Astrocyte (in vitro differentiated cells and primary cell): ENCODE data around the gene OXT.

Experiments used
- EZH2 ChIP-seq: IDR thresholded peaks from 2 replicates; pipeline ENCODE4 v1.6.1; 2012; ENCODE audit warnings: mild to moderate bottlenecking, low read length, inconsistent platforms; ENCODE audit not compliant: insufficient read depth
- TF ChIP-seq, protein P1 (sequence below): IDR thresholded peaks from 2 replicates; pipeline ENCODE4 v1.5.1; 2011; ENCODE audit warnings: low read depth, mild to moderate bottlenecking, inconsistent platforms, low read length, moderate library complexity; ENCODE audit not compliant: insufficient read depth

DNA sequence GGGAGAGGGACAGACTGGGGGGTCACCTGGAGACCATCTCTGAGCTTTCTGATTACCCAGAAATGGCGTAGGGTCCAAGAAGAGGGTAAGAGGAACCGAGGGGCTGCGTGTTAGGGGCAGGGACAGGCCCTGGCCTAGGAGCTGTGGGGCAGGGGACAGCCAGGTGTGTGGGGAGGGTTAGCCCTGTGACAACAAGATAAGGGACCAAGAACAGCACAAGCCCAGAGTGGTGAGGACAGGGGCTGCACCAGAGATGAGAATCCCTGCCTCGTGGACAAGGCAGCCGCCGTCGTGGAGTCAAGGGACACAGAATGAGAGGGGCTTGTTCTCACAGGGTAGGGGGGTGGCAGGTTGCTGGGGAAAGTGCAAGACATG lies 13.6 kb downstream of the OXT start:
- TF ChIP-seq, protein P1, sequence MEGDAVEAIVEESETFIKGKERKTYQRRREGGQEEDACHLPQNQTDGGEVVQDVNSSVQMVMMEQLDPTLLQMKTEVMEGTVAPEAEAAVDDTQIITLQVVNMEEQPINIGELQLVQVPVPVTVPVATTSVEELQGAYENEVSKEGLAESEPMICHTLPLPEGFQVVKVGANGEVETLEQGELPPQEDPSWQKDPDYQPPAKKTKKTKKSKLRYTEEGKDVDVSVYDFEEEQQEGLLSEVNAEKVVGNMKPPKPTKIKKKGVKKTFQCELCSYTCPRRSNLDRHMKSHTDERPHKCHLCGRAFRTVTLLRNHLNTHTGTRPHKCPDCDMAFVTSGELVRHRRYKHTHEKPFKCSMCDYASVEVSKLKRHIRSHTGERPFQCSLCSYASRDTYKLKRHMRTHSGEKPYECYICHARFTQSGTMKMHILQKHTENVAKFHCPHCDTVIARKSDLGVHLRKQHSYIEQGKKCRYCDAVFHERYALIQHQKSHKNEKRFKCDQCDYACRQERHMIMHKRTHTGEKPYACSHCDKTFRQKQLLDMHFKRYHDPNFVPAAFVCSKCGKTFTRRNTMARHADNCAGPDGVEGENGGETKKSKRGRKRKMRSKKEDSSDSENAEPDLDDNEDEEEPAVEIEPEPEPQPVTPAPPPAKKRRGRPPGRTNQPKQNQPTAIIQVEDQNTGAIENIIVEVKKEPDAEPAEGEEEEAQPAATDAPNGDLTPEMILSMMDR = no peak
- TF ChIP-seq EZH2 = no peak
